Measurements from ENCODE around the gene DNMT3A. TPM values are rescaled to one million over a fixed set of nuclear protein-coding genes. Genes with fewer than 3 reads are reported as not detected.

DNMT3A gene
- total RNA-seq, 1 experiment from 2014 or later = 215 TPM

GRCh38 chr2:25376750-25377621 lies 35.3 kb upstream of the DNMT3A start:
- peaks cover 7 to 11% (median 8%) of the 10 kb centered on the region in 3 experiments; a peak in 6 of 7 replicates for H3K36me3 Mint-ChIP-seq (ENCODE audit: insufficient read depth in 1 of 3, low read depth in 3 of 3)
- TF ChIP-seq CTCF (conservative IDR thresholded peaks at IDR 0.05) = peak; percentile 100
- peaks cover 21 to 24% of the 10 kb centered on the region in 2 experiments for H3K4me1 Mint-ChIP-seq
- Histone ChIP-seq H3K23me2 (ENCODE audit: insufficient read length, low read depth, low read length, poor library complexity, severe bottlenecking) (no peaks in the 10 kb centered on the region), H3K79me2 (ENCODE audit: insufficient read depth, low read length) (no peaks in the 10 kb centered on the region), H3K18ac (ENCODE audit: insufficient read length, low read depth, low read length) (peak overlapping the region; percentile 64), H3K4me2 (ENCODE audit: insufficient read depth, insufficient read length, low read length) (peak overlapping the region; percentile 34), H3K79me1 (ENCODE audit: insufficient read depth, low read depth, low read length, poor library complexity, severe bottlenecking) (no peaks in the 10 kb centered on the region), H2AK5ac (ENCODE audit: insufficient read length, low read length) (no peak overlapping the region), H4K20me1 (ENCODE audit: control insufficient read depth, insufficient read depth, insufficient read length) (no peaks in the 10 kb centered on the region), H3K9ac (ENCODE audit: extremely low read depth, insufficient read length, low read length) (no peak overlapping the region), H3K4ac (ENCODE audit: low read depth, low read length) (no peak overlapping the region), H2BK120ac (ENCODE audit: low read depth, low read length, poor library complexity, severe bottlenecking) (no peak overlapping the region), H2BK15ac (ENCODE audit: low read depth, low read length) (no peak overlapping the region), H3K56ac (ENCODE audit: insufficient read length, low read depth, low read length) (no peak overlapping the region), H2AFZ (ENCODE audit: low read length) (no peak overlapping the region), H3K4me1 (ENCODE audit: insufficient read depth, low read length) (no peaks in the 10 kb centered on the region), H3K27ac (ENCODE audit: insufficient read length, low read depth, low read length) (no peak overlapping the region), H2BK5ac (ENCODE audit: insufficient read length, low read length) (no peak overlapping the region), H4K8ac (replicated peaks; ENCODE audit: insufficient read length, low read depth, low read length) (no peak overlapping the region), H3K9me3 (ENCODE audit: control insufficient read depth, low read depth, low read length) (no peaks in the 10 kb centered on the region), H3K27me3 (ENCODE audit: insufficient read depth, low read length) (no peaks in the 10 kb centered on the region; the same call in 1 of the 2 replicates), H3T11ph (ENCODE audit: low read length) (no peak overlapping the region), H4K91ac (ENCODE audit: insufficient read length, low read depth, low read length) (no peak overlapping the region), H3K14ac (ENCODE audit: insufficient read depth, low read length) (peak overlapping the region; percentile 2), H2BK20ac (ENCODE audit: low read depth, low read length, poor library complexity, severe bottlenecking) (no peak overlapping the region), H2BK12ac (ENCODE audit: insufficient read length, low read depth, low read length) (no peak overlapping the region), H4K5ac (ENCODE audit: insufficient read length, low read depth, low read length) (no peak overlapping the region), H3K23ac (ENCODE audit: insufficient read length, low read depth, low read length) (no peak overlapping the region)
- H3K27me3 Mint-ChIP-seq (ENCODE audit: low read depth) = peaks cover 41% of the 10 kb centered on the region
- DNase-seq = peak; percentile 94
- WGBS (ENCODE audit: extremely low coverage, insufficient read length, low lambda C conversion rate) = no CpG with 5 or more reads among the region's 52 CpGs
- peak overlapping the region; percentile 53 to 65 for H3K4me3 Mint-ChIP-seq
- peak overlapping the region; percentile 20 to 79 (median 61); a peak in 3 of 7 replicates for H3K27ac Mint-ChIP-seq
- peaks cover 8 to 11% of the 10 kb centered on the region in 2 experiments; a peak in 4 of 5 replicates for H3K9me3 Mint-ChIP-seq

All from H9 (cell line).